Fibroblast of lung (primary cell): Measurements from ENCODE around the gene PPP4R1.

Experiments
- CTCF ChIP-seq, 2 donors: IDR thresholded peaks in 1 of 2; conservative IDR thresholded peaks in 1 of 2; 1 replicate in 1 of 2; 2 replicates in 1 of 2; pipeline ENCODE4 v1.5.1; 2011 to 2012; ENCODE audit warnings: low read length in 2 of 2, control low read depth in 1 of 2, inconsistent platforms in 1 of 2, low read depth in 1 of 2, mild to moderate bottlenecking in 1 of 2
- EZH2 ChIP-seq: IDR thresholded peaks from 2 replicates; pipeline ENCODE4 v1.5.1; 2012; ENCODE audit warnings: low read length, control low read depth, mild to moderate bottlenecking; ENCODE audit errors: missing control alignments

GRCh38 chr18:9546468-9546867, 67.9 kb downstream of the PPP4R1 start:
- TF ChIP-seq CTCF (conservative IDR thresholded peaks at IDR 0.05 in 1 of 2, IDR thresholded peaks at IDR 0.05 in 1 of 2; ENCODE audit: low read depth in 1 of 2, low read length in 2 of 2) (no peak), EZH2 (no peak)
